ENCODE results near the gene FSIP1.

The FSIP1 gene

DNA sequence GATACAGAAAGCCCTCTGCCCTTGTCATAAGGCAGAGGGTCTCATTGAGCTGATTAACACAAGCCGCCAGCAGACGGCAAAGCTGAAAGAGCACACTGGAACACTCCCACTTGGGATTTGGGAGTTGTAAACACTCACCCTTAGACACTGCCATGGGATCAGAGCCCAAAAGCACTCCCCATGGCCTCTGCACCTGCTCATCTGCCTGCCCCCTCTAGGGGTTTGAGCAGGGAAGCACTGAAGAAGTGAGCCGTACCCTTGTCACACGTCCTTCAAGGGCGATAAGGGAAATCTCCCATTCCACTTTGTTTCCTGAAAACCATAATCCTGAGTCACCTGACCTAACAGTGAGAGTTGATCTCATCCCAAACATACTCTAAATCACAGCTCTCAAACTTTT lies 14.7 kb downstream of the FSIP1 start:
- DNase-seq (ENCODE audit: extremely low read depth in 1 of 2, low read depth in 1 of 2) = no peak

DNA sequence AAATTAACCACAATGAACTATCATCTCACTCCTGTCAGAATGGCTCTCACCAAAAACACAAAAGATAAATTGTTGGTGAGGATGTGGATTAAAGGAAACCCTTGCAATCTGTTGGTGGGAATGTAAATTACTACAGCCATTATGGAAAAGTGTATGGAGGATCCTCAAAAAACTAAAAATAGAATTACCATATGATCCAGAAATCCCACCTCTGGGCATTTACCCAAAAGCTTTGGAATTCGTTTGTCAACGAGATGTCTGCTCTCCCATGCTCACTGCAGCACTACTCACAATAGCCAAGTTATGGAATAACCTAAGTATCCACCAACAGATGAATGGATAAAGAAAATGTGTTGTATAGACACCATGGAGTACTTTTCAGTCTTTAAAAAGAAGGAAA lies 21.6 kb downstream of the FSIP1 start:
- DNase-seq (ENCODE audit: extremely low read depth in 1 of 2, low read depth in 1 of 2) = no peak

GRCh38 chr15:39756806-39757522 lies 25.7 kb downstream of the FSIP1 start:
- no peak for DNase-seq (ENCODE audit: extremely low read depth in 1 of 2, low read depth in 1 of 2)

GRCh38 chr15:39752991-39753390 lies 29.6 kb downstream of the FSIP1 start:
- no peak for DNase-seq (ENCODE audit: extremely low read depth in 1 of 2, low read depth in 1 of 2)

- no peak for DNase-seq (ENCODE audit: extremely low read depth in 1 of 2, low read depth in 1 of 2)
Measured at GRCh38 chr15:39752246-39752645, 30.4 kb downstream of the FSIP1 start.

DNA sequence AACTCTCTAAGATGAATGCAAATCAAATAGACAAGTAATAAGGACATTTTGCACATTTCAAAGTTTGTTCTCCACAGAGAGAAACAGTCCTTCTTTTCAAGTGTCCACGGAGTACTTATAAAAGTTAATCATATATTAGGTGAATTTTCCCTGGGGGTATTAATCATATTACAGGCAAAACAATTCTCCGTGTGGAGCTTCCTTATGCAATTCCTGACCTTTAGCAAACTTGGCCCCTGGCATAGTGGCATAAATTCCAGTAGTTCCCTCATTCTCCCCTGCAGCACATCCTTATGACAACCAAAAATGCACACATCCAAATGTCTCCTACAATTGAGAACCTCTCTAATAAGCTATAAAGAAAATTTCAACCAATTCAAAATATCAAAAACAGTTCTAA lies 34.4 kb downstream of the FSIP1 start:
- no peak for DNase-seq (ENCODE audit: extremely low read depth in 1 of 2, low read depth in 1 of 2)

- no peak for DNase-seq (ENCODE audit: extremely low read depth in 1 of 2, low read depth in 1 of 2)
Measured at GRCh38 chr15:39747326-39747725, 35.3 kb downstream of the FSIP1 start.

DNA sequence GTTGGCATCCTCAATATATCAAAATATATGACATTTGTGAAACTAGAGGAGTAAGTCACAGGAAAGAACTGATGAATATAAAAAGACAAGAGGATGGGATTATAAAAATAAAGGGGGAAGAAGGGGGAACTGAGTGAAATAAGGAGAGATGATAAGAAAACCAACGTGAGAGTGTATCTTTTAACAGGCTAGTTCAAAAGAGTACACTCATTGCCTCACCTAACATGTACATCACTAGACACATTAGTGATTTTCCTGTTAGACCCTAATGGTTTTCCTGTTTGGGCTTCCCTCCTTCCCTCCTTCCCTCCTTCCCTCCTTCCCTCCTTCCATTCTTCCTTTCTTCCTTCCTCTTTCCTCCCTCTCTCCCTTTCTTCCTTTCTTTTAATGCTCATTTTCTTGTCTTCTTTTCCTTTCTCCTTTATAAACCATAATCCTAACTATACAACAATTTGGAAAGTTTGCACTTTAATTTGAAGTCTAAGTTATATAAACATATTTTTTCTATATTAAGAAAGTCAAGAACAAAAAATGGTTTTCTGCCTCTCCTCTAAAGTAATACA lies 35.8 kb downstream of the FSIP1 start:
- no peak for DNase-seq (ENCODE audit: extremely low read depth in 1 of 2, low read depth in 1 of 2)

DNA sequence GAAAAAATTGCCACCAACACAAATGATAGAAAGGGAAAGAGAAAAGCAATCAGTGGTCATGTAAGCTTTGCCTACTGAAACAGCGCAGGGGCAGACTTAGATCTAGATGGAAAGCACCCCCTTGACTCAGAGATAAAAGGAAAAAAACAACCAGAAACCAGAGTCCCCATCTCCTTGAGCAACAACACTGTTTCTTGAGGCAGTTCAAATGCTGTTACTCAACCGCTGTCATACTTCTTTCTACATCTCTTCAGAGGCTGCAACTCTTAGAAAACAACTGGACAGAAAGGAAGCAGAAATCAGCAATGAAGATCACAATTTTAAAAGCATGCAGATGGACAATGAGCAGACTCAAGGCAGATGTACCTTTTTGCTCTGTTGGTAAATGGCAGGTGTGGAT lies 36.5 kb downstream of the FSIP1 start:
- DNase-seq (ENCODE audit: extremely low read depth in 1 of 2, low read depth in 1 of 2) = no peak

- no peak for DNase-seq (ENCODE audit: extremely low read depth in 1 of 2, low read depth in 1 of 2)
Measured at GRCh38 chr15:39745415-39745814, 37.2 kb downstream of the FSIP1 start.

DNA sequence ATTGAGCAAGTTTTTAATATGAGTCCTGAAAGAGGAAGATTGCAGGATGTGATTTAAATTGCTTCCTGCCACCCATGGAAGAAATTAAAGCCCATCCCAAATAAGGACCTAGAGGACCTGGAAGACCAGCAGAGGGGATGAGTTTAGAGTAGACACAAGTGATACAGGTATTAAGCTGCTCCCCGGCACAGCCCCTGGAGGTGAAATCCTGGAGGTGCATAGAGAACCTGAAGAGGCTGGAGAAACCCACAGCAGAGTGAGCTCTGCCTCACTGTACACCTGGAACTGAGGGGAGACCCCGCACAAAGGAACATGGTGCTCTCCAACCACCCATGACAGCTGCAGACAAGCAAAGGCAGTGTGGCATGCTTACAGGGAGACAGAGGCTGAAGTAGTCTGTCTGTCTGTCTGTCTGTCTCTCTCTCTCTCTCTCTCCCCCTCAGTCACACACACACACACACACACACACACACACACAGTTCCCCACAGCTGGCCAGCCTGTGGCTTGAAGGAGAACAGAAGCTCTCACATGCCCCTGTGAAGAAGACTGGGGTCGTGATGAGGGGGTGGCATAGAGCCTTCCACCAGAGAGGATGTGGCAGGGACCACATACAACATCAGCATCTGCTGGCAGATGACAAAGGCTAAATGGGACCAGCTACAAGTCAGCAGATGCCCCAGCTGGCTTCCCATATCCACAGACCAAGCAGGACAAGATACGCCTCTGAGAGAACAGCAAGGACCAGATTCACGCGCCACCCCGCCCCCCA lies 38.1 kb downstream of the FSIP1 start:
- DNase-seq (ENCODE audit: extremely low read depth in 1 of 2, low read depth in 1 of 2) = no peak

GRCh38 chr15:39743611-39744010 lies 39.0 kb downstream of the FSIP1 start:
- no peak for DNase-seq (ENCODE audit: extremely low read depth in 1 of 2, low read depth in 1 of 2)

- no peak for DNase-seq (ENCODE audit: extremely low read depth in 1 of 2, low read depth in 1 of 2)
Measured at GRCh38 chr15:39741258-39741657, 41.4 kb downstream of the FSIP1 start.

- no peak for DNase-seq (ENCODE audit: extremely low read depth in 1 of 2, low read depth in 1 of 2)
Measured at GRCh38 chr15:39738998-39739397, 43.6 kb downstream of the FSIP1 start.

DNA sequence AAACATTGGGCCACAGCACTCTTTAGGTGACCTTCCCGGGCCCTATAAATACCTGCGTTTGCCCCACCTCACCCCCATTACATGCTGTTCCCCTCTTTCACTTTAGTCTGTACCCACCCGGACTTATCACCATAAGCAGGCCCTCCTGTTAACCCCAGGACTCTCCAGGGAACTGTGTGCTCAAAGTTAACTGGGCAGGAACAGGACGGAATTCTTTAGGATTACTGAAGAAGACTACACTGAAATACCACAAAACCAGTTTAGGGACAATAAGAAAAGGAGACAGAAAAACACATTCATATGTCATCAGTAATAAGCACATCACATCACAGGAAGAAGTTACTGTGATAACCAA lies 45.5 kb downstream of the FSIP1 start:
- no peak for DNase-seq (ENCODE audit: extremely low read depth in 1 of 2, low read depth in 1 of 2)

- no peak for DNase-seq (ENCODE audit: extremely low read depth in 1 of 2, low read depth in 1 of 2)
Measured at GRCh38 chr15:39736412-39737195, 46.0 kb downstream of the FSIP1 start.

DNA sequence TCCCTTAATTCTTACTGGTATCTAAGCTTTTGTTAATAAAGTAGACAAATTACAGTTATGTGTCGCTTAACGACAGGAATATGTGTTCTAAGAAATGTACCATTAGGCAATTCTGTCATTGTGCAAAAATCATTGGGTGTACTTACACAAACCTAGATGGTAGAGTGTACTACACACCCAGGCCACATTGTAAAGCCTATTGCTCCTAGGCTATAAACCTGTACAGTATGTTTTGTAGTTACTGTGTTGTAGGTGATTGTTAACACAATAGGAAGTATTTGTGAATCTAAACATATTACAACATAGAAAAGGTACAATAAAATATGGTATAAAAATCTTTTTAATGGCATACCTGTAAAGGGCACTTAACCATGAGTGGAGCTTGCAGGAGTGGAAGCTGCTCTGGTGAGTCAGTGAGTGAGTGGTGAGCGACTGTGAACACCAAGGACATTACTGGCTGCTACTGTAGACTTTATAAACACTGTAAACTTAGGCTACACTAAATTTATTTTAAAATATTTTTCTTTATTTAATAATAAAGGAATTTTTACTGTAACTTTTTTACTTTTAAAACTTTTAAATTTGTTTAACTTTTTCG lies 47.4 kb downstream of the FSIP1 start:
- DNase-seq (ENCODE audit: extremely low read depth in 1 of 2, low read depth in 1 of 2) = no peak

GRCh38 chr15:39731266-39731665 lies 51.4 kb downstream of the FSIP1 start:
- no peak for DNase-seq (ENCODE audit: extremely low read depth in 1 of 2, low read depth in 1 of 2)

DNA sequence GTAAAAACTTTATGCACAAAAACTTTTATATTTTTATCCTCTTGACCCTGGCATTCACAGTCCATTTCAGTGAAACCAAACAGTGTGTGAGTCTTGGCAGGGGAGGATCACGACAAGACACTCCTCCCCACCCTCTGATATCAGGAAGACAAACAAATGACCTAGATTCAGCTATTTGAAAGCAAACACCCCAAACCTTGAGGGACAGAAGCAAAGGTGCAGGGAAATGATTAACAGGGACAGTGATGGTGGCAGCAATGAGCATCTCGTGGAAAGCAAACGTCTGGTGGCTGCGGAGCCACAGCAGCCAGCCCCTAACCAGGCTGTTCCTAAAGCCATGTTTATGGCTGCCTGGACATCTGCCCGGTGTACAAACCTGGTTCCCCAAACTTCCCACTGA lies 52.1 kb downstream of the FSIP1 start:
- DNase-seq (ENCODE audit: extremely low read depth in 1 of 2, low read depth in 1 of 2) = no peak

GRCh38 chr15:39729500-39729899 lies 53.1 kb downstream of the FSIP1 start:
- no peak for DNase-seq (ENCODE audit: extremely low read depth in 1 of 2, low read depth in 1 of 2)

- no peak for DNase-seq (ENCODE audit: extremely low read depth in 1 of 2, low read depth in 1 of 2)
Measured at GRCh38 chr15:39728845-39729244, 53.8 kb downstream of the FSIP1 start.
